GM20431 (cell line): ENCODE results near the gene VCP.
"Not testable (repeated sequence)": the region's sequence is repeated elsewhere in the genome, so short reads cannot be mapped to it uniquely, and the experiment has no call there.

ENCODE experiments used
- in situ Hi-C: fragments of 300-500 bp; cut with MseI, MboI; formaldehyde crosslinking; loops from one replicate; pipeline ENCODE4 v1.15.0; 2020; ENCODE audit warnings: low sequenced_read_pairs; ENCODE audit not compliant: unreplicated experiment

Gene VCP

DNA sequence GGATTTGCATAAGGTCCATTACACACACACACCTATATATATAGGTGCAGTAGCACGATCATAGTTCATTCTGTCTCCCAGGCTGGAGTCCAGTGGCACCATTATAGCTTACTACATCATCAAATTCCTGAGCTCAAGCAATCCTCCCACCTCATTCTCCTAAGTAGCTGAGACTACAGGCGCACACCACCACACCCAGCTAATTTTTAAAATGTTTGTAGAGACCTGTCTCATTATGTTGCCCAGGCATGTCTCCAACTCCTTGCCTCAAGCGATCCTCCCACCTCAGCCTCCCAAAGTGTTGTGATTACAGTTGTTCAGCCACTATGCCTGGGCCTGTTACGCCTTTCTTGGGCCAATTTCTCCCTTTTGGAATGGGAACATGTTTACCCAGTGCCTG is 43.2 kb downstream of the VCP start:
- in situ Hi-C loops = no loop called here

GRCh38 chr9:35028341-35028740 is 44.1 kb downstream of the VCP start:
- in situ Hi-C loops = no loop called here

DNA sequence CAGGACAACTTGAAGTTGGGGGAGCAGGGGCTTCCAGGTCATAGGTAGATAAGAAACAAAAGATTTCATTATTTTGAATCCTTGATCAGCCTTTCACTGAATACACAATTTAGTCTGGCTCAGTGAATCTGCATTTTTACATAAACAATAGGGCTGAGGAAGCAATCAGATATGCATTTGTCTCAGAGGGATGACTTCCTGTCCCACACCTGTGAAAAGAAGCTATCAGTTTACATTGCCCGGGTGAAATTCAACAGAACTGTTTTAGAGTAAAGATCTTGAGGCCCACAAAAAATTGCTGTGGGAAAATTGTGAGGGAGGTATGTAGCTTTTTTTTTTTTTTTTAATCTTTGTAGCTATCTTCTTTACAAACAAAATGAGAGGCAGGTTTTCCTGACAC is 44.6 kb downstream of the VCP start:
- in situ Hi-C loops = no loop called here

DNA sequence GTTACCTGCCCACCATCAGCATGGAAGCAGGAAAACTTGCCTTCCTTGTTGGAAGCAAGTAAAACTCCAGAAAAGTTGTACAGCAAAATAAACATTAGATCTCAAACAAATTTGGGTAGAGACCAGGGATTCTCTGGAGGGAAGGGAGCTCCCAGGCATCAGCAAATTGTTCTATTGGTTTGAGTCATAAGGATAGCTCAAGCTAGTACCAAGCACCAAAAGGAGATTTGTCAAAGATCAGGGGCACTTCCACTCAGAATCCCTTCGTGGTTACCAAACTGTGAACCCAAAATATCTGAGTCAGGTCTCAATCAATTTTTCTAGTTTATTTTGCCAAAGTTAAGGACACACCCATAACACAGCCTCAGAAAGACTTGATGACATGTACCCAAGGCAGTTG is 45.1 kb downstream of the VCP start:
- in situ Hi-C loops = no loop called here

- in situ Hi-C loops = no loop called here
These were observed 45.8 kb downstream of the VCP start for GRCh38 chr9:35026671-35027070.

GRCh38 chr9:35023443-35023842 is 49.0 kb downstream of the VCP start:
- in situ Hi-C loops = not testable (repeated sequence)

DNA sequence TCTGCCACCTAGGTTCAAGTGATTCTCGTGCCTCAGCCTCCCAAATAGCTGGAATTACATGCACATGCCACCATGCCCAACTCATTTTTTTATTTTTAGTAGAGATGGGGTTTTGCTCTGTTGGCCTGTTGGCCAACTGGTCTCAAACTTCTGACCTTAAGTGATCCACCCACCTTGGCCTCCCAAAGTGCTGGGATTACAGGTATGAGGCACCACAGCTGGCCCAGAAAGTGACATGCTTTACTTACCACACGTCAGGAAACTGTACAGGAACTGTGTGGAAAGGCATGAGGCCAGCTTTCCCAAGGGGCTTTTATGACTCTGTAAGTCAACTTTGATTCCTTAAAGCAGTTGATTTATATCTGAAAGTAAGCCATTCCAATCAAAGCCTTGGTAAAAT is 57.9 kb downstream of the VCP start:
- in situ Hi-C loops = no loop called here

- in situ Hi-C loops = no loop called here
These were observed 62.0 kb downstream of the VCP start for GRCh38 chr9:35010351-35010958.
